GM13976 (cell line): ENCODE measurements around the gene EFNB2.

Experiments
- DNase-seq: peaks from one replicate; pipeline ENCODE4 v3.0.0; 2012; ENCODE audit warnings: low spot score
- CTCF ChIP-seq: IDR thresholded peaks from 2 replicates; pipeline ENCODE4 v1.5.1; 2012; ENCODE audit warnings: borderline replicate concordance, mild to moderate bottlenecking; ENCODE audit not compliant: insufficient read depth; ENCODE audit errors: extremely low read depth, missing control alignments, control extremely low read depth
- in situ Hi-C: fragments of 300-500 bp; cut with MboI; formaldehyde crosslinking; loops from one replicate; pipeline ENCODE4 v1.12.0; 2022; ENCODE audit warnings: low sequenced_read_pairs, mixed read lengths, inconsistent platforms; ENCODE audit not compliant: unreplicated experiment

Gene EFNB2

GRCh38 chr13:106522112-106522705 is 13.3 kb downstream of the EFNB2 start:
- TF ChIP-seq CTCF: no peak
- DNase-seq: no peak
- in situ Hi-C loops: no loop called here

GRCh38 chr13:106521095-106521799 is 14.2 kb downstream of the EFNB2 start:
- no peak for DNase-seq
- no peak for TF ChIP-seq CTCF
- in situ Hi-C loops: no loop called here

GRCh38 chr13:106520251-106521054 is 15.0 kb downstream of the EFNB2 start:
- in situ Hi-C loops: no loop called here

GRCh38 chr13:106518512-106518911 is 16.9 kb downstream of the EFNB2 start:
- in situ Hi-C loops: no loop called here
- DNase-seq: no peak
- no peak for TF ChIP-seq CTCF

More at GRCh38 chr13:106520251-106521054, 15.0 kb downstream of the EFNB2 start:
- TF ChIP-seq CTCF: no peak
- DNase-seq: no peak

- TF ChIP-seq CTCF: no peak
- DNase-seq: no peak
- in situ Hi-C loops: no loop called here
Observed at GRCh38 chr13:106517109-106517847, 18.2 kb downstream of the EFNB2 start.

- in situ Hi-C loops: no loop called here
- no peak for DNase-seq
- TF ChIP-seq CTCF: no peak
Observed at GRCh38 chr13:106515635-106516254, 19.7 kb downstream of the EFNB2 start.
